ENCODE results near the gene MIA2.
"Not testable (repeated sequence)": the region's sequence is repeated elsewhere in the genome, so short reads cannot be mapped to it uniquely, and the experiment has no call there.

The MIA2 gene

DNA sequence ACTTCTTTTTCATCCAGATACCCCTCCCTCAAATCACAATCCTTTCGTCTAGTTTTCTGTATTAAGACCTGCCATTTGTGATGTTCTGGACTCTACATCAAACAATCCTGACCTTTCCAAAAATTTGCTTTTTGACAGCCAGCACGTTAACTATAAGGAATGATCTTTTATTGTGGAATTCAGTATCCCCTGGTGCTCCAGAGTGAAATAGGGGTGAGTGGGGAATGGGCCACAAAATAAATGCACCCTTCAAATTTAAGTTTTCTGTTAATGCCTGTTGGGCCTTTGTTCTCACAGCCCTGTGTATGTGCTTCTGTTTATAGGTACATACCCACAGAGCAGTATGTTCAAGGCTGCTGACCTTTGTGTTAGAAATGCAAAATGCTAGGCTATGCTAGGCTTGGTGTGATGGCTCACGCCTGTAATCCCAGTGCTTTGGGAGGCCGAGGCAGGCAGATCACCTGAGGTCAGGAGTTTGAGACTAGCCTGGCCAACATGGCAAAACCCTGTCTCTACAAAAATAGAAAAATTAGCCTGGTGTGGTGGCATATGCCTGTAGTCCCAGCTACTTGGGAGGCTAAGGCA is 46.7 kb upstream of the MIA2 start:
- no peak overlapping the region for H3K4me2 ChIP-seq

DNA sequence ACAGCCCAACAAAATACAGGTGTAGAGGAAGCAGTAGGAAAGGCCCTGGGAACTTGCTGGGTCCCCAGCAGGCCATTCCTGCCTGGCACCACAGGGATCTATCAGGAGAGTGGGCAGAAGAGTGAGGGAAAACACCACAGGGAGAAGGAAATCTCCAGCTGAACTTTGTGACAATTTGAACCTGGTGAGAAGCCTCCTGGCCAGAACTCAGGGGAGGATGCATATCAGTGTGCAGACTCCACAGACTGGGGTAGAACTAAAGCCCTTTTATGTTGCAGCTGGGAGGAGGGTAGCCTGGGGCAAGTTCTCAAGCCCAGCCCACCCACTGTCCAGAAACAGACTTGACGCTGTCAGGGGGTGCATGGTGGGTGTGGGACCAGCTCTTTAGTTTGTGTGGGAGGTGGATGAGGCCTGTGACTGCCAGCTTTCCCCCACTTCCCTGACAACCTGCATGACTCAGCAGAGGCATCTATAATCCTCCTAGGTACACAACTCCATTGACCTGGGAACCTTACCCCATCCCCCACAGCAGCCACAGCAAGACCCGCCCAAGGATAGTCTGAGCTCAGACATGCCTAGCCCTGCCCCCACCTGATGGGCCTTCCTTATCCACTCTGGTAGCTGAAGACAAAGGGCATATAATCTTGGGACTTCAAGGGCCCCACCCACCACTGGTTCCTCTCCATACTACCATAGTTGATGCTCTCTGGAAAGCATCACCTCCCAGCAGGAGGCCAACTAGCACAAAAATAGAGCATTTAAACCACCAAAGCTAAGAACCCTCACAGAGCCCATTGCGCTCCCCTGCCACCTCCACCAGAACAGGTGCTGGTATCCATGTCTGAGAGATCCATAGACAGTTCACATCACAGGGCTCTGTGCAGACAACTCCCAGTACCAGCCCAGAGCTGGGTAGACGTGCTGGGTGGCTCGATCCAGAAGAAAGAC is 29.8 kb upstream of the MIA2 start:
- Histone ChIP-seq H2AFZ (ENCODE audit: low read depth) (no peak overlapping the region), H3K79me2 (ENCODE audit: insufficient read depth, low read depth) (no peaks in the 10 kb centered on the region), H3K9ac (no peak overlapping the region), H4K20me1 (ENCODE audit: insufficient read depth) (no peaks in the 10 kb centered on the region), H3K4me2 (no peak overlapping the region), H3K36me3 (ENCODE audit: insufficient read depth) (no peaks in the 10 kb centered on the region), H3K27ac (no peak overlapping the region), H3K4me1 (ENCODE audit: low read depth, poor library complexity, severe bottlenecking) (no peaks in the 10 kb centered on the region), H3K4me3 (IDR thresholded peaks at IDR 0.05; ENCODE audit: insufficient read depth, low read depth, low read length) (no peak overlapping the region), H3K27me3 (ENCODE audit: insufficient read depth, low read depth) (no peaks in the 10 kb centered on the region)
- TF ChIP-seq, protein P1, sequence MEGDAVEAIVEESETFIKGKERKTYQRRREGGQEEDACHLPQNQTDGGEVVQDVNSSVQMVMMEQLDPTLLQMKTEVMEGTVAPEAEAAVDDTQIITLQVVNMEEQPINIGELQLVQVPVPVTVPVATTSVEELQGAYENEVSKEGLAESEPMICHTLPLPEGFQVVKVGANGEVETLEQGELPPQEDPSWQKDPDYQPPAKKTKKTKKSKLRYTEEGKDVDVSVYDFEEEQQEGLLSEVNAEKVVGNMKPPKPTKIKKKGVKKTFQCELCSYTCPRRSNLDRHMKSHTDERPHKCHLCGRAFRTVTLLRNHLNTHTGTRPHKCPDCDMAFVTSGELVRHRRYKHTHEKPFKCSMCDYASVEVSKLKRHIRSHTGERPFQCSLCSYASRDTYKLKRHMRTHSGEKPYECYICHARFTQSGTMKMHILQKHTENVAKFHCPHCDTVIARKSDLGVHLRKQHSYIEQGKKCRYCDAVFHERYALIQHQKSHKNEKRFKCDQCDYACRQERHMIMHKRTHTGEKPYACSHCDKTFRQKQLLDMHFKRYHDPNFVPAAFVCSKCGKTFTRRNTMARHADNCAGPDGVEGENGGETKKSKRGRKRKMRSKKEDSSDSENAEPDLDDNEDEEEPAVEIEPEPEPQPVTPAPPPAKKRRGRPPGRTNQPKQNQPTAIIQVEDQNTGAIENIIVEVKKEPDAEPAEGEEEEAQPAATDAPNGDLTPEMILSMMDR (conservative IDR thresholded peaks at IDR 0.05; ENCODE audit: low read depth, low read length) = no peak

More for the DNA sequence above, 46.7 kb upstream of the MIA2 start:
- Histone ChIP-seq H3K27ac (no peak overlapping the region), H3K36me3 (ENCODE audit: insufficient read depth) (no peaks in the 10 kb centered on the region), H3K79me2 (ENCODE audit: insufficient read depth, low read depth) (no peaks in the 10 kb centered on the region), H4K20me1 (ENCODE audit: insufficient read depth) (no peaks in the 10 kb centered on the region), H3K4me3 (IDR thresholded peaks at IDR 0.05; ENCODE audit: insufficient read depth, low read depth, low read length) (no peak overlapping the region), H3K9ac (no peak overlapping the region), H2AFZ (ENCODE audit: low read depth) (no peak overlapping the region), H3K4me1 (ENCODE audit: low read depth, poor library complexity, severe bottlenecking) (no peaks in the 10 kb centered on the region), H3K27me3 (ENCODE audit: insufficient read depth, low read depth) (no peaks in the 10 kb centered on the region)
- TF ChIP-seq, protein P1 (conservative IDR thresholded peaks at IDR 0.05; ENCODE audit: low read depth, low read length) = no peak

DNA sequence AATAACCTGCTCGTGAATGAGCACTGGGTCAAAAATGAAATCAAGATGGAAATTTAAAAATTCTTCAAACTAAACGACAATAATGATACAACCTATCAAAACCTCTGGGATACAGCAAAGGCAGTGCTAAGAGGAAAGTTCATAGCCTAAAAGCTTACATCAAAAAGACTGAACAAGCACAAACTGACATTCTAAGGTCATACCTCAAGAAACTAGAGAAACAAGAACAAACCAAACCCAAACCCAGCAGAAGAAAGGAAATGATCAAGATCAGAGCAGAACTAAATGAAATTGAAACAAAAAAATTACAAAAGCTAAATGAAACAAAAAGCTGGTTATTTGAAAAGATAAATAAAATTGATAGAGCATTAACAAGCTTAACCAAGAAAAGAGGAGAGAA is 26.3 kb upstream of the MIA2 start:
- not testable (repeated sequence) for H3K27me3 ChIP-seq (ENCODE audit: insufficient read depth, low read depth); H3K36me3 ChIP-seq (ENCODE audit: insufficient read depth); H3K4me1 ChIP-seq (ENCODE audit: low read depth, poor library complexity, severe bottlenecking); H2AFZ ChIP-seq (ENCODE audit: low read depth); H3K9ac ChIP-seq; H3K79me2 ChIP-seq (ENCODE audit: insufficient read depth, low read depth); H3K4me3 ChIP-seq (IDR thresholded peaks at IDR 0.05; ENCODE audit: insufficient read depth, low read depth, low read length); H3K27ac ChIP-seq; H4K20me1 ChIP-seq (ENCODE audit: insufficient read depth); H3K4me2 ChIP-seq

DNA sequence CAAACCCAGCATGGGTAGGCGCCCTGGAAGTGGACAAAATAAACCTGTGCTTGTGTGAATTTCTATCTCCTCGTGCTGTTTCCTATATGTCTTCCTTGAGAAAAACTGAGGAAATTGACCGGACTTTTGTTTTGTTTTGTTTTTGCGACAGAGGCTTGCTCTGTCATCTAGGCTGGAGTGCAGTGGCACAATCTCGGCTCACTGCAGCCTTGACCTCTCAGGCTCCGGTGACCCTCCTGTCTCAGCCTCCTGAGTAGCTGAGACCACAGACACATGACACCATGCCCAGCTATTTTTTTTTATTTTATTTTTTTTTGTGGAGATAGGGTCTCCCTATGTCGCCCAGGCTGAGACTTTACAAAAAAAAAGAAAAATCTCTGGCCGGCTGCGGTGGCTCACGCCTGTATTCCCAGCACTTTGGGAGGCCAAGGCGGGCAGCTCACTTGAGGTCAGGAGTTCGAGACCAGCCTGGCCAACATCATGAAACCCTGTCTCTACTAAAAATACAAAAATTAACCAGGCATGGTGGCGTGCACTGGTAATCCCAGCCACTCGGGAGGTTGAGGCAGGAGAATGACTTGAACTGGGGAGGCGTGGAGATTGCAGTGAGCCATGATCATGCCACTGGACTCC is 22.5 kb upstream of the MIA2 start:
- TF ChIP-seq, protein P1 (conservative IDR thresholded peaks at IDR 0.05; ENCODE audit: low read depth, low read length) = no peak
- H3K36me3 ChIP-seq (ENCODE audit: insufficient read depth) = no peaks in the 10 kb centered on the region
- H3K9ac ChIP-seq = no peak overlapping the region
- no peak overlapping the region for H2AFZ ChIP-seq (ENCODE audit: low read depth)
- no peaks in the 10 kb centered on the region for H3K27me3 ChIP-seq (ENCODE audit: insufficient read depth, low read depth)
- no peak overlapping the region for H3K27ac ChIP-seq
- no peaks in the 10 kb centered on the region for H4K20me1 ChIP-seq (ENCODE audit: insufficient read depth)
- no peaks in the 10 kb centered on the region for H3K79me2 ChIP-seq (ENCODE audit: insufficient read depth, low read depth)
- no peaks in the 10 kb centered on the region for H3K4me1 ChIP-seq (ENCODE audit: low read depth, poor library complexity, severe bottlenecking)
- no peak overlapping the region for H3K4me2 ChIP-seq
- H3K4me3 ChIP-seq (IDR thresholded peaks at IDR 0.05; ENCODE audit: insufficient read depth, low read depth, low read length) = no peak overlapping the region
